GM21619 (cell line): ENCODE measurements around the gene VWDE.
"Not testable (repeated sequence)": the region's sequence is repeated elsewhere in the genome, so short reads cannot be mapped to it uniquely, and the experiment has no call there.

ENCODE experiments used
- ATAC-seq: cut with Tn5 transposase; IDR thresholded peaks from one replicate; pipeline ENCODE4 v1.9.1; 2021; ENCODE audit not compliant: unreplicated experiment

The VWDE gene

GRCh38 chr7:12402365-12402725 is 1.3 kb downstream of the VWDE start:
- no peak for ATAC-seq

GRCh38 chr7:12401538-12402364 is 1.9 kb downstream of the VWDE start:
- ATAC-seq: no peak

- no peak for ATAC-seq
Observed at GRCh38 chr7:12398186-12398585, 5.5 kb downstream of the VWDE start.

- no peak for ATAC-seq
Observed at GRCh38 chr7:12397671-12398070, 6.0 kb downstream of the VWDE start.

GRCh38 chr7:12396670-12397069 is 7.0 kb downstream of the VWDE start:
- not testable (repeated sequence) for ATAC-seq

GRCh38 chr7:12391922-12392615 is 11.6 kb downstream of the VWDE start:
- no peak for ATAC-seq

- peak; percentile 96 for ATAC-seq
Observed at GRCh38 chr7:12389089-12389700, 14.5 kb downstream of the VWDE start.

GRCh38 chr7:12386313-12386740 is 17.3 kb downstream of the VWDE start:
- ATAC-seq: no peak

GRCh38 chr7:12385364-12385786 is 18.3 kb downstream of the VWDE start:
- no peak for ATAC-seq

GRCh38 chr7:12383377-12383776 is 20.3 kb downstream of the VWDE start:
- no peak for ATAC-seq

GRCh38 chr7:12378389-12378788 is 25.3 kb downstream of the VWDE start:
- ATAC-seq: no peak

GRCh38 chr7:12377406-12377805 is 26.3 kb downstream of the VWDE start:
- no peak for ATAC-seq

GRCh38 chr7:12373580-12374263 is 29.9 kb downstream of the VWDE start:
- no peak for ATAC-seq

GRCh38 chr7:12370249-12370648 is 33.4 kb downstream of the VWDE start:
- ATAC-seq: no peak

GRCh38 chr7:12369756-12370155 is 33.9 kb downstream of the VWDE start:
- ATAC-seq: no peak

- no peak for ATAC-seq
Observed at GRCh38 chr7:12369072-12369471, 34.6 kb downstream of the VWDE start.

- ATAC-seq: no peak
Observed at GRCh38 chr7:12360948-12361347, 42.7 kb downstream of the VWDE start.

GRCh38 chr7:12358694-12359093 is 45.0 kb downstream of the VWDE start:
- no peak for ATAC-seq

GRCh38 chr7:12357508-12357907 is 46.2 kb downstream of the VWDE start:
- peak; percentile 73 for ATAC-seq

- ATAC-seq: no peak
Observed at GRCh38 chr7:12351843-12352242, 51.8 kb downstream of the VWDE start.

GRCh38 chr7:12350971-12351370 is 52.7 kb downstream of the VWDE start:
- no peak for ATAC-seq
